ENCODE measurements around the gene ANAPC13.

The ANAPC13 gene

GRCh38 chr3:134477938-134478337, 7.8 kb downstream of the ANAPC13 start:
- no peaks in the 10 kb centered on the region for H3K9me2 ChIP-seq (replicated peaks; ENCODE audit: insufficient read depth, low read length)

GRCh38 chr3:134477002-134477401, 8.8 kb downstream of the ANAPC13 start:
- H3F3A ChIP-seq (ENCODE audit: insufficient read depth) = peaks cover 6% of the 10 kb centered on the region; the same call in 1 of the 2 replicates
- no peaks in the 10 kb centered on the region for H3K9me2 ChIP-seq (replicated peaks; ENCODE audit: insufficient read depth, low read length)
- no peaks in the 10 kb centered on the region for H3K9me3 ChIP-seq (ENCODE audit: insufficient read depth, low read length)
- no peak overlapping the region for H2AFZ ChIP-seq (ENCODE audit: low read depth, low read length, severe bottlenecking)
- no peaks in the 10 kb centered on the region for H3K79me2 ChIP-seq (ENCODE audit: insufficient read depth, low read length)
- no peak overlapping the region for H3K9ac ChIP-seq (ENCODE audit: low read length)
- no peaks in the 10 kb centered on the region for H4K20me1 ChIP-seq (ENCODE audit: low read depth, low read length)
- H3K36me3 ChIP-seq (ENCODE audit: low read length) = peaks cover 26% of the 10 kb centered on the region
- H3K4me2 ChIP-seq (ENCODE audit: low read depth, low read length, poor library complexity, severe bottlenecking) = no peak overlapping the region
- TF ChIP-seq CTCF (IDR thresholded peaks at IDR 0.05; ENCODE audit: insufficient read depth, low read length, poor library complexity, severe bottlenecking) = no peak
- no peak for TF ChIP-seq EZH2phosphoT487 (conservative IDR thresholded peaks at IDR 0.05; ENCODE audit: low read length)
- H3K27ac ChIP-seq (ENCODE audit: low read depth, low read length) = no peak overlapping the region
- H3K27me3 ChIP-seq (ENCODE audit: low read length) = no peaks in the 10 kb centered on the region
- H3K4me3 ChIP-seq (ENCODE audit: insufficient read depth, low read length, poor library complexity, severe bottlenecking) = no peak overlapping the region

More at GRCh38 chr3:134477938-134478337, 7.8 kb downstream of the ANAPC13 start:
- Histone ChIP-seq H3F3A (ENCODE audit: insufficient read depth) (peaks cover 6% of the 10 kb centered on the region; the same call in 1 of the 2 replicates), H3K9me3 (ENCODE audit: insufficient read depth, low read length) (no peaks in the 10 kb centered on the region), H3K4me3 (ENCODE audit: insufficient read depth, low read length, poor library complexity, severe bottlenecking) (no peak overlapping the region), H4K20me1 (ENCODE audit: low read depth, low read length) (no peaks in the 10 kb centered on the region), H3K4me2 (ENCODE audit: low read depth, low read length, poor library complexity, severe bottlenecking) (no peak overlapping the region), H3K9ac (ENCODE audit: low read length) (no peak overlapping the region), H3K36me3 (ENCODE audit: low read length) (peaks cover 28% of the 10 kb centered on the region), H3K27me3 (ENCODE audit: low read length) (no peaks in the 10 kb centered on the region), H3K27ac (ENCODE audit: low read depth, low read length) (no peak overlapping the region), H2AFZ (ENCODE audit: low read depth, low read length, severe bottlenecking) (no peak overlapping the region), H3K79me2 (ENCODE audit: insufficient read depth, low read length) (peaks cover 9% of the 10 kb centered on the region; the same call in 1 of the 2 replicates)
- no peak for TF ChIP-seq CTCF (IDR thresholded peaks at IDR 0.05; ENCODE audit: insufficient read depth, low read length, poor library complexity, severe bottlenecking)
- TF ChIP-seq EZH2phosphoT487 (conservative IDR thresholded peaks at IDR 0.05; ENCODE audit: low read length) = no peak

- H3K36me3 ChIP-seq (ENCODE audit: low read length) = peaks cover 20% of the 10 kb centered on the region
- no peak overlapping the region for H3K27ac ChIP-seq (ENCODE audit: low read depth, low read length)
- no peak overlapping the region for H2AFZ ChIP-seq (ENCODE audit: low read depth, low read length, severe bottlenecking)
- H3K79me2 ChIP-seq (ENCODE audit: insufficient read depth, low read length) = no peaks in the 10 kb centered on the region
- no peaks in the 10 kb centered on the region for H3K9me3 ChIP-seq (ENCODE audit: insufficient read depth, low read length)
- no peaks in the 10 kb centered on the region for H3K9me2 ChIP-seq (replicated peaks; ENCODE audit: insufficient read depth, low read length)
- H3K27me3 ChIP-seq (ENCODE audit: low read length) = no peaks in the 10 kb centered on the region
- no peak overlapping the region for H3K9ac ChIP-seq (ENCODE audit: low read length)
- H3F3A ChIP-seq (ENCODE audit: insufficient read depth) = peaks cover 6% of the 10 kb centered on the region; the same call in 1 of the 2 replicates
- no peak for TF ChIP-seq CTCF (IDR thresholded peaks at IDR 0.05; ENCODE audit: insufficient read depth, low read length, poor library complexity, severe bottlenecking)
- no peak for TF ChIP-seq EZH2phosphoT487 (conservative IDR thresholded peaks at IDR 0.05; ENCODE audit: low read length)
- no peak overlapping the region for H3K4me3 ChIP-seq (ENCODE audit: insufficient read depth, low read length, poor library complexity, severe bottlenecking)
- no peak overlapping the region for H3K4me2 ChIP-seq (ENCODE audit: low read depth, low read length, poor library complexity, severe bottlenecking)
- H4K20me1 ChIP-seq (ENCODE audit: low read depth, low read length) = no peaks in the 10 kb centered on the region
Observed at GRCh38 chr3:134476306-134476705, 9.5 kb downstream of the ANAPC13 start.
